Natural killer cell (primary cell): ENCODE data around the gene UROC1. TPM values are rescaled to one million over a fixed set of nuclear protein-coding genes. Genes with fewer than 3 reads are reported as not detected.

Experiments used
- ATAC-seq, 3 donors: fragments of 150-1000 bp in 2 of 3; fragments of 200-7000 bp in 1 of 3; cut with Tn5 transposase; 1 replicate in 1 of 3; 2 replicates in 2 of 3; pipeline ENCODE4 v1.10.0; 2021; ENCODE audit warnings: mild to moderate bottlenecking in 2 of 3, moderate library complexity in 2 of 3
- DNase-seq, 2 donors: peaks; one replicate each; pipeline versions ENCODE4 v3.0.0 to v3.0.0-alpha.2; 2013 to 2021; ENCODE audit warnings: mixed read lengths in 1 of 2
- H3K27ac ChIP-seq: one replicate; pipeline ENCODE4 v1.5.1; 2013; ENCODE audit warnings: mild to moderate bottlenecking, low read length
- H3K27me3 ChIP-seq: one replicate; pipeline ENCODE4 v1.6.1; 2013; ENCODE audit warnings: low read length; ENCODE audit not compliant: control insufficient read depth, insufficient read depth
- H3K36me3 ChIP-seq: one replicate; pipeline ENCODE4 v1.6.1; 2013; ENCODE audit warnings: low read length; ENCODE audit not compliant: control insufficient read depth, insufficient read depth
- H3K4me1 ChIP-seq: one replicate; pipeline ENCODE4 v1.6.1; 2013; ENCODE audit warnings: low read length; ENCODE audit not compliant: control insufficient read depth, insufficient read depth
- H3K4me3 ChIP-seq: one replicate; pipeline ENCODE4 v1.5.1; 2013; ENCODE audit warnings: low read length
- H3K9me3 ChIP-seq: one replicate; pipeline ENCODE4 v1.6.1; 2013; ENCODE audit warnings: low read length; ENCODE audit not compliant: control insufficient read depth, insufficient read depth
- H3K27ac Mint-ChIP-seq, 2 donors: one replicate each; pipeline ENCODE4 v1.8.0; 2022; ENCODE audit warnings: mild to moderate bottlenecking in 2 of 2, mixed read lengths in 2 of 2, moderate library complexity in 1 of 2
- H3K27me3 Mint-ChIP-seq, 2 donors: one replicate each; pipeline ENCODE4 v1.8.0; 2022; ENCODE audit warnings: low read depth in 2 of 2, mixed read lengths in 2 of 2
- H3K36me3 Mint-ChIP-seq: one replicate; pipeline ENCODE4 v1.8.0; 2022; ENCODE audit warnings: mixed read lengths
- H3K4me1 Mint-ChIP-seq, 2 donors: one replicate each; pipeline ENCODE4 v1.8.0; 2022; ENCODE audit warnings: mixed read lengths in 2 of 2
- H3K4me3 Mint-ChIP-seq: one replicate; pipeline ENCODE4 v1.8.0; 2022; ENCODE audit warnings: mild to moderate bottlenecking, moderate library complexity, mixed read lengths
- H3K9me3 Mint-ChIP-seq, 2 donors: one replicate each; pipeline ENCODE4 v1.8.0; 2022; ENCODE audit warnings: mixed read lengths in 2 of 2
- WGBS: methylation state at CpG from one replicate; pipeline ENCODE4 v1.1.7; 2013; ENCODE audit warnings: missing lambda C conversion rate; ENCODE audit not compliant: insufficient coverage; 5-methylcytosine and 5-hydroxymethylcytosine counted together
- intact Hi-C: fragments of 100-400 bp; cut with micrococcal nuclease; formaldehyde crosslinking; loops from one replicate; pipeline ENCODE4 v1.14.2; 2022
- total RNA-seq, 4 donors: library from RNA; stranded (reverse); fragments of 120-200 nt in 1 of 4; gene quantifications; one replicate each; pipeline versions ENCODE4 v1.2.3 to v1.2.4, GENCODE V29; 2013 to 2022
- TF ChIP-seq, protein P1 (sequence below): fragments of 200-600 bp; IDR thresholded peaks from one replicate; pipeline ENCODE4 v1.8.0; 2022; ENCODE audit warnings: antibody characterized with exemption

The UROC1 gene
- total RNA-seq, 3 donors from 2014 or later (not counting 1 experiment from before 2014, with no cell fraction given): not detected

- H3K4me1 ChIP-seq: no peaks in the 10 kb centered on the region
- H3K4me1 Mint-ChIP-seq: no peaks in the 10 kb centered on the region
- no peak overlapping the region for H3K4me3 Mint-ChIP-seq
- intact Hi-C loops: no loop called here
- DNase-seq (no peak), ATAC-seq (no peak)
- no peaks in the 10 kb centered on the region for H3K9me3 Mint-ChIP-seq
- TF ChIP-seq, protein P1, sequence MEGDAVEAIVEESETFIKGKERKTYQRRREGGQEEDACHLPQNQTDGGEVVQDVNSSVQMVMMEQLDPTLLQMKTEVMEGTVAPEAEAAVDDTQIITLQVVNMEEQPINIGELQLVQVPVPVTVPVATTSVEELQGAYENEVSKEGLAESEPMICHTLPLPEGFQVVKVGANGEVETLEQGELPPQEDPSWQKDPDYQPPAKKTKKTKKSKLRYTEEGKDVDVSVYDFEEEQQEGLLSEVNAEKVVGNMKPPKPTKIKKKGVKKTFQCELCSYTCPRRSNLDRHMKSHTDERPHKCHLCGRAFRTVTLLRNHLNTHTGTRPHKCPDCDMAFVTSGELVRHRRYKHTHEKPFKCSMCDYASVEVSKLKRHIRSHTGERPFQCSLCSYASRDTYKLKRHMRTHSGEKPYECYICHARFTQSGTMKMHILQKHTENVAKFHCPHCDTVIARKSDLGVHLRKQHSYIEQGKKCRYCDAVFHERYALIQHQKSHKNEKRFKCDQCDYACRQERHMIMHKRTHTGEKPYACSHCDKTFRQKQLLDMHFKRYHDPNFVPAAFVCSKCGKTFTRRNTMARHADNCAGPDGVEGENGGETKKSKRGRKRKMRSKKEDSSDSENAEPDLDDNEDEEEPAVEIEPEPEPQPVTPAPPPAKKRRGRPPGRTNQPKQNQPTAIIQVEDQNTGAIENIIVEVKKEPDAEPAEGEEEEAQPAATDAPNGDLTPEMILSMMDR: no peak
- H3K9me3 ChIP-seq: no peaks in the 10 kb centered on the region
- H3K4me3 ChIP-seq: no peak overlapping the region
- no peaks in the 10 kb centered on the region for H3K27me3 ChIP-seq
- no peaks in the 10 kb centered on the region for H3K27me3 Mint-ChIP-seq
- no peak overlapping the region for H3K27ac ChIP-seq
- H3K36me3 Mint-ChIP-seq: no peaks in the 10 kb centered on the region
- H3K36me3 ChIP-seq: peaks cover 31% of the 10 kb centered on the region
- H3K27ac Mint-ChIP-seq: no peak overlapping the region
- 93% methylated on average over 15 of the region's 15 CpGs for WGBS
These were observed 78.1 kb downstream of the UROC1 start for GRCh38 chr3:126439346-126439967.

DNA sequence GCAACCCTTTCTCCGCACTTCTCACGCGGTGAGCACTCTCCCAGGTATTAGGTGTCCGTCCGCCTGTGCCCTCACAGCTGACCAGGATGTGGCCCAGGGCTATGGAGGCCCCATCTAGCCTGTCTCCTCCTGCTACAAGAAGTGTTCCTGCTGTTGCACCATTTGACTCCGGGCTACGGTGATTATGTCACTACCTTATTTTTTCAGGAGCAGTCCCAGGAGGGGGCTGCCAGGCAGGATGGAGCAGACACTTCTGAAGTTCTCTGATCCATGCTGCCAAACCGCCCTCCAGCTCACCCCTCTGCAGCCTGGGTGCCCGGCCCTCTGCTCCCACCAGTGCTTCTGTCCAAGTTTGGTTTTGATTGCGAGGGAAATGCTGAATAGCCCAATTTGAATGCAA is 78.8 kb downstream of the UROC1 start:
- ATAC-seq (no peak), DNase-seq (no peak)
- Mint-ChIP-seq H3K27ac (no peak overlapping the region), H3K4me3 (no peak overlapping the region), H3K9me3 (no peaks in the 10 kb centered on the region), H3K4me1 (no peaks in the 10 kb centered on the region), H3K27me3 (no peaks in the 10 kb centered on the region), H3K36me3 (no peaks in the 10 kb centered on the region)
- WGBS: 97% methylated on average over 10 of the region's 10 CpGs
- intact Hi-C loops: no loop called here
- no peaks in the 10 kb centered on the region for H3K4me1 ChIP-seq
- no peak overlapping the region for H3K27ac ChIP-seq
- H3K4me3 ChIP-seq: no peak overlapping the region
- no peaks in the 10 kb centered on the region for H3K27me3 ChIP-seq
- H3K9me3 ChIP-seq: no peaks in the 10 kb centered on the region
- TF ChIP-seq, protein P1: no peak
- H3K36me3 ChIP-seq: peaks cover 31% of the 10 kb centered on the region

- peaks cover 31% of the 10 kb centered on the region for H3K36me3 ChIP-seq
- ATAC-seq (no peak), DNase-seq (no peak)
- TF ChIP-seq, protein P1: no peak
- 94% methylated on average over 7 of the region's 8 CpGs for WGBS
- intact Hi-C loops: no loop called here
- H3K27ac ChIP-seq: no peak overlapping the region
- no peaks in the 10 kb centered on the region for H3K4me1 ChIP-seq
- no peaks in the 10 kb centered on the region for H3K4me1 Mint-ChIP-seq
- H3K27me3 ChIP-seq: no peaks in the 10 kb centered on the region
- H3K27ac Mint-ChIP-seq: no peak overlapping the region
- H3K9me3 Mint-ChIP-seq: no peaks in the 10 kb centered on the region
- H3K36me3 Mint-ChIP-seq: no peaks in the 10 kb centered on the region
- no peak overlapping the region for H3K4me3 ChIP-seq
- H3K9me3 ChIP-seq: no peaks in the 10 kb centered on the region
- H3K4me3 Mint-ChIP-seq: no peak overlapping the region
- H3K27me3 Mint-ChIP-seq: no peaks in the 10 kb centered on the region
These were observed 79.4 kb downstream of the UROC1 start for GRCh38 chr3:126438186-126438585.
